HepG2 (cell line): ENCODE data around the gene THSD4.

Source experiments
- CTCF ChIP-seq: sonication (generic); formaldehyde crosslinking; IDR thresholded peaks from 2 replicates; pipeline ENCODE4 v1.5.0; 2020; ENCODE audit warnings: mild to moderate bottlenecking, missing genetic modification reagents, moderate library complexity
- HNRNPK ChIP-seq: fragments of 200-400 bp; formaldehyde crosslinking; IDR thresholded peaks from 2 replicates; pipeline ENCODE4 v1.6.1; 2018; ENCODE audit warnings: low read length, low read depth, moderate library complexity, mild to moderate bottlenecking; ENCODE audit not compliant: poor library complexity, severe bottlenecking
- NBN ChIP-seq: fragments of 450-650 bp; conservative IDR thresholded peaks from 2 replicates; pipeline ENCODE4 v1.6.1; 2017
- POLR2A ChIP-seq, 2 experiments: IDR thresholded peaks; 2 replicates each; pipeline ENCODE4 v1.6.1; 2011; ENCODE audit warnings: low read depth in 2 of 2, low read length in 2 of 2, mild to moderate bottlenecking in 1 of 2, moderate library complexity in 1 of 2; ENCODE audit not compliant: insufficient read depth in 1 of 2
- SMC3 ChIP-seq: IDR thresholded peaks from 2 replicates; pipeline ENCODE4 v1.6.1; 2011; ENCODE audit warnings: low read length, improper control_type of control experiment
- TBL1XR1 ChIP-seq: fragments of 150-350 bp; IDR thresholded peaks from 2 replicates; pipeline ENCODE4 v1.6.1; 2014; ENCODE audit warnings: borderline replicate concordance, low read length; ENCODE audit not compliant: partially characterized antibody
- ZNF317 ChIP-seq: sonication (generic); formaldehyde crosslinking; IDR thresholded peaks from 2 replicates; pipeline ENCODE4 v1.5.0; 2020; ENCODE audit warnings: mild to moderate bottlenecking, missing genetic modification reagents
- ZNF44 ChIP-seq: sonication (generic); formaldehyde crosslinking; IDR thresholded peaks from 2 replicates; pipeline ENCODE4 v1.5.1; 2020; ENCODE audit warnings: mild to moderate bottlenecking, missing genetic modification reagents
- ZNF720 ChIP-seq: sonication (generic); formaldehyde crosslinking; IDR thresholded peaks from 2 replicates; pipeline ENCODE4 v1.4.0; 2020; ENCODE audit warnings: missing genetic modification reagents
- ZNF770 ChIP-seq: sonication (generic); formaldehyde crosslinking; IDR thresholded peaks from 2 replicates; pipeline ENCODE4 v1.5.0; 2020; ENCODE audit warnings: mild to moderate bottlenecking, missing genetic modification reagents
- ZNF883 ChIP-seq: sonication (generic); formaldehyde crosslinking; IDR thresholded peaks from 2 replicates; pipeline ENCODE4 v1.5.1; 2020; ENCODE audit warnings: mild to moderate bottlenecking, missing genetic modification reagents; ENCODE audit errors: not compliant biosample characterization
- TF ChIP-seq, protein P1 (sequence below): sonication (generic); formaldehyde crosslinking; IDR thresholded peaks from one replicate; pipeline ENCODE4 v1.5.1; 2020; ENCODE audit warnings: mild to moderate bottlenecking, missing genetic modification reagents; ENCODE audit errors: not compliant biosample characterization
- TF ChIP-seq, protein P2 (sequence below): sonication (generic); formaldehyde crosslinking; conservative IDR thresholded peaks from 2 replicates; pipeline ENCODE4 v1.4.0; 2020; ENCODE audit warnings: missing genetic modification reagents

DNA sequence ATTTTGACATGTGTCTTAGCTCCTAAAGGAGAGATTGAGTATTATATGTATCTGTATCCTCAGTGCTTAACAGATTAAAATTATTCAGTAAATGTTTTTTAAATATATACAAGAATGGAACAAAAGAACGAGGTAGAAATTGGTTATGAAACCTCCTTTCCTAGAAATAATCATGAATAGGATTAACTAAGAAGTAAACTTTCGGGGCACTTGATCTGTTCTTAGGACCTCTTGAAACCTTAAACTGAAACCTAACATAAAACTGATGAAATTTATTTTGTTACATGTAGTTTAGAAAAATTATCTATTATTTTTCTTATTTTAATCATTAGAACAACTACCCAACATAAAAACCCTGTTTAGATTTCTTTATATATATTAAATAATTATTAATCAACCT lies 311.5 kb downstream of the THSD4 start:
- TF ChIP-seq, protein P1, sequence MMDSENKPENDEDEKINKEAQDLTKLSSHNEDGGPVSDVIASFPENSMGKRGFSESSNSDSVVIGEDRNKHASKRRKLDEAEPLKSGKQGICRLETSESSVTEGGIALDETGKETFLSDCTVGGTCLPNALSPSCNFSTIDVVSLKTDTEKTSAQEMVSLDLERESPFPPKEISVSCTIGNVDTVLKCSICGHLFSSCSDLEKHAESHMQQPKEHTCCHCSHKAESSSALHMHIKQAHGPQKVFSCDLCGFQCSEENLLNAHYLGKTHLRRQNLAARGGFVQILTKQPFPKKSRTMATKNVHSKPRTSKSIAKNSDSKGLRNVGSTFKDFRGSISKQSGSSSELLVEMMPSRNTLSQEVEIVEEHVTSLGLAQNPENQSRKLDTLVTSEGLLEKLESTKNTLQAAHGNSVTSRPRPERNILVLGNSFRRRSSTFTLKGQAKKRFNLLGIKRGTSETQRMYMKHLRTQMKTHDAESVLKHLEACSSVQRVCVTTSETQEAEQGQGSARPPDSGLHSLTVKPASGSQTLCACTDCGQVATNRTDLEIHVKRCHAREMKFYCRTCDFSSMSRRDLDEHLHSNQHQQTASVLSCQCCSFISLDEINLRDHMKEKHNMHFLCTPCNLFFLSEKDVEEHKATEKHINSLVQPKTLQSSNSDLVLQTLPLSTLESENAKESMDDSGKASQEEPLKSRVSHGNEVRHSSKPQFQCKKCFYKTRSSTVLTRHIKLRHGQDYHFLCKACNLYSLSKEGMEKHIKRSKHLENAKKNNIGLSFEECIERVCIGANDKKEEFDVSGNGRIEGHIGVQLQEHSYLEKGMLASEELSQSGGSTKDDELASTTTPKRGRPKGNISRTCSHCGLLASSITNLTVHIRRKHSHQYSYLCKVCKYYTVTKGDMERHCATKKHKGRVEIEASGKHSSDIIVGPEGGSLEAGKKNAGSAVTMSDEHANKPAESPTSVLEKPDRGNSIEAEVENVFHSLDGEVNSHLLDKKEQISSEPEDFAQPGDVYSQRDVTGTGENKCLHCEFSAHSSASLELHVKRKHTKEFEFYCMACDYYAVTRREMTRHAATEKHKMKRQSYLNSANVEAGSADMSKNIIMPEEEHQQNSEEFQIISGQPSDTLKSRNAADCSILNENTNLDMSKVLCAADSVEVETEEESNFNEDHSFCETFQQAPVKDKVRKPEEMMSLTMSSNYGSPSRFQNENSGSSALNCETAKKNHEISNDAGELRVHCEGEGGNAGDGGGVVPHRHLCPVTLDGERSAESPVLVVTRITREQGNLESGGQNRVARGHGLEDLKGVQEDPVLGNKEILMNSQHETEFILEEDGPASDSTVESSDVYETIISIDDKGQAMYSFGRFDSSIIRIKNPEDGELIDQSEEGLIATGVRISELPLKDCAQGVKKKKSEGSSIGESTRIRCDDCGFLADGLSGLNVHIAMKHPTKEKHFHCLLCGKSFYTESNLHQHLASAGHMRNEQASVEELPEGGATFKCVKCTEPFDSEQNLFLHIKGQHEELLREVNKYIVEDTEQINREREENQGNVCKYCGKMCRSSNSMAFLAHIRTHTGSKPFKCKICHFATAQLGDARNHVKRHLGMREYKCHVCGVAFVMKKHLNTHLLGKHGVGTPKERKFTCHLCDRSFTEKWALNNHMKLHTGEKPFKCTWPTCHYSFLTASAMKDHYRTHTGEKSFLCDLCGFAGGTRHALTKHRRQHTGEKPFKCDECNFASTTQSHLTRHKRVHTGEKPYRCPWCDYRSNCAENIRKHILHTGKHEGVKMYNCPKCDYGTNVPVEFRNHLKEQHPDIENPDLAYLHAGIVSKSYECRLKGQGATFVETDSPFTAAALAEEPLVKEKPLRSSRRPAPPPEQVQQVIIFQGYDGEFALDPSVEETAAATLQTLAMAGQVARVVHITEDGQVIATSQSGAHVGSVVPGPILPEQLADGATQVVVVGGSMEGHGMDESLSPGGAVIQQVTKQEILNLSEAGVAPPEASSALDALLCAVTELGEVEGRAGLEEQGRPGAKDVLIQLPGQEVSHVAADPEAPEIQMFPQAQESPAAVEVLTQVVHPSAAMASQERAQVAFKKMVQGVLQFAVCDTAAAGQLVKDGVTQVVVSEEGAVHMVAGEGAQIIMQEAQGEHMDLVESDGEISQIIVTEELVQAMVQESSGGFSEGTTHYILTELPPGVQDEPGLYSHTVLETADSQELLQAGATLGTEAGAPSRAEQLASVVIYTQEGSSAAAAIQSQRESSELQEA (CRISPR knock-in tag) = no peak
- TF ChIP-seq ZNF883 (CRISPR knock-in tag) (no peak), ZNF317 (CRISPR knock-in tag) (no peak), ZNF770 (no peak), POLR2A (IDR thresholded peaks at IDR 0.05; ENCODE audit: insufficient read depth in 1 of 2, low read depth in 2 of 2, low read length in 2 of 2) (no peak), SMC3 (no peak), NBN (no peak), ZNF44 (CRISPR knock-in tag) (no peak), TBL1XR1 (no peak), ZNF720 (CRISPR knock-in tag) (no peak), CTCF (CRISPR knock-in tag) (no peak), HNRNPK (no peak)
- TF ChIP-seq, protein P2, sequence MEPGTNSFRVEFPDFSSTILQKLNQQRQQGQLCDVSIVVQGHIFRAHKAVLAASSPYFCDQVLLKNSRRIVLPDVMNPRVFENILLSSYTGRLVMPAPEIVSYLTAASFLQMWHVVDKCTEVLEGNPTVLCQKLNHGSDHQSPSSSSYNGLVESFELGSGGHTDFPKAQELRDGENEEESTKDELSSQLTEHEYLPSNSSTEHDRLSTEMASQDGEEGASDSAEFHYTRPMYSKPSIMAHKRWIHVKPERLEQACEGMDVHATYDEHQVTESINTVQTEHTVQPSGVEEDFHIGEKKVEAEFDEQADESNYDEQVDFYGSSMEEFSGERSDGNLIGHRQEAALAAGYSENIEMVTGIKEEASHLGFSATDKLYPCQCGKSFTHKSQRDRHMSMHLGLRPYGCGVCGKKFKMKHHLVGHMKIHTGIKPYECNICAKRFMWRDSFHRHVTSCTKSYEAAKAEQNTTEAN (CRISPR knock-in tag) = no peak
